Activated B cell treated with CpG ODN at 0.5 μM for 24 hours (primary cell): ENCODE data around the gene FNDC5. TPM values are rescaled to one million over a fixed set of nuclear protein-coding genes. Genes with fewer than 3 reads are reported as not detected.
"Not testable (repeated sequence)": the region's sequence is repeated elsewhere in the genome, so short reads cannot be mapped to it uniquely, and the experiment has no call there.

Source experiments
- ATAC-seq: fragments of 200-7000 bp; cut with Tn5 transposase; one replicate; pipeline ENCODE4 v1.10.0; 2021; ENCODE audit warnings: low read depth, mild to moderate bottlenecking, moderate library complexity
- CTCF ChIA-PET: fragments of 350-600 bp; sonication (Branson Sonifier 250); formaldehyde crosslinking; loops from one replicate; lab custom pipeline; 2021; ENCODE audit warnings: antibody characterized with exemption; lab: Charles Lee
- POLR2A ChIA-PET: fragments of 350-600 bp; sonication (Branson Sonifier 250); formaldehyde crosslinking; loops from one replicate; lab custom pipeline; 2021; ENCODE audit warnings: antibody characterized with exemption; lab: Charles Lee
- DNase-seq: peaks from one replicate; pipeline ENCODE4 v3.0.0; 2022
- H3K27ac Mint-ChIP-seq: one replicate; pipeline ENCODE4 v1.8.0; 2020; ENCODE audit warnings: mixed read lengths
- H3K27me3 Mint-ChIP-seq: one replicate; pipeline ENCODE4 v1.8.0; 2021; ENCODE audit warnings: mixed read lengths
- H3K36me3 Mint-ChIP-seq: one replicate; pipeline ENCODE4 v1.8.0; 2021; ENCODE audit warnings: low read depth, mixed read lengths
- H3K4me1 Mint-ChIP-seq: one replicate; pipeline ENCODE4 v1.8.0; 2021; ENCODE audit warnings: mixed read lengths
- H3K4me3 Mint-ChIP-seq: one replicate; pipeline ENCODE4 v1.8.0; 2020; ENCODE audit warnings: mild to moderate bottlenecking, mixed read lengths
- H3K9me3 Mint-ChIP-seq: one replicate; pipeline ENCODE4 v1.8.0; 2020; ENCODE audit warnings: mixed read lengths
- intact Hi-C: fragments of 100-400 bp; cut with micrococcal nuclease; formaldehyde crosslinking; loops from one replicate; pipeline ENCODE4 v1.15.1; 2024
- total RNA-seq: library from RNA; stranded (reverse); gene quantifications from 2 replicates; pipeline ENCODE4 v1.2.3, GENCODE V29; 2022
- TF ChIP-seq, protein P1 (sequence below): fragments of 200-600 bp; IDR thresholded peaks from one replicate; pipeline ENCODE4 v1.8.0; 2022; ENCODE audit warnings: antibody characterized with exemption, mild to moderate bottlenecking

Gene FNDC5
- total RNA-seq, 1 donor from 2014 or later: 0.55 TPM

DNA sequence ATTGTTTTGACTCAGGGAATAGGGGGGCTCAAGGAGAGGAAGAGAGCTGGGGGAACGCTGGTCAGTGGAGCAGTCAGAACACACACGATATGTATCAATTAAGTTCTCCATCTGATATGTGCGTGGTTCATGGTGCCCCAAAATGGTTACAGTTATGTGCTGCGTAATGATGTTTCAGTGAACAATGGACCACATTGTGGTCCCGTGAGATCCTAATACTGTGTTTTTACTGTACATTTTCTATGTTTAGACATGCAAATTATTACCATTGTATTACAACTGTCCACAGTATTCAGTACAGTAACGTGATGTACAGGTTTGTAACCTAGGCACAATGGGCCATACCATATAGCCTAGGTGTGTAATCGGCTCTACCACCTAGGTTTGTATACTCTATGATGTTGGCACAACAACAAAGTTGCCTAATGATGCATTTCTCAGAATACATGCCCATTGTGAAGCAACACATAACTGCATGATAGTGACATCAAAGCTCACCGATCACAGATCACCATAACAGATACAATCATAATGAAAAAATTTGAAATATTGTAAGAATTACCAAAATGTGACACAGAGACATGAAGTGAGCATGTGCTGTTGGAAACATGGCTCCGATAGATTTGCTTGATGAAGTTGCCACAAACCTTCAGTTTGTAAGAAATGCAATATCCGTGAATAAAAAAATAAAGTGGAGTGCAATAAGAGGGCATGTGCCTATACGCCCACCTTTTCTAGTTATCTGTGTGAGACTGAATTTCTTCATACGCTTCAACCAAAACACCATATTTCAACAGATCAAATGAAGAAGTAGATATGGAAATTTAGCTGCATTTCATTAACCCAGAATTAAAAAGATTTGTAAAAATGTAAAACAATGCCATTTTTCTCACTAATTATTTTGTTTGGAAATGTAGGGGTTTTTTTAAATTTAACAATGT lies 45.3 kb upstream of the FNDC5 start:
- Mint-ChIP-seq H3K4me1 (no peaks in the 10 kb centered on the region), H3K27me3 (peaks cover 30% of the 10 kb centered on the region), H3K4me3 (no peak overlapping the region), H3K27ac (no peak overlapping the region), H3K36me3 (no peaks in the 10 kb centered on the region), H3K9me3 (no peaks in the 10 kb centered on the region)
- no peak for DNase-seq
- ATAC-seq: no peak
- intact Hi-C loops: no loop called here
- POLR2A ChIA-PET: no interaction called here
- CTCF ChIA-PET: no interaction called here
- TF ChIP-seq, protein P1, sequence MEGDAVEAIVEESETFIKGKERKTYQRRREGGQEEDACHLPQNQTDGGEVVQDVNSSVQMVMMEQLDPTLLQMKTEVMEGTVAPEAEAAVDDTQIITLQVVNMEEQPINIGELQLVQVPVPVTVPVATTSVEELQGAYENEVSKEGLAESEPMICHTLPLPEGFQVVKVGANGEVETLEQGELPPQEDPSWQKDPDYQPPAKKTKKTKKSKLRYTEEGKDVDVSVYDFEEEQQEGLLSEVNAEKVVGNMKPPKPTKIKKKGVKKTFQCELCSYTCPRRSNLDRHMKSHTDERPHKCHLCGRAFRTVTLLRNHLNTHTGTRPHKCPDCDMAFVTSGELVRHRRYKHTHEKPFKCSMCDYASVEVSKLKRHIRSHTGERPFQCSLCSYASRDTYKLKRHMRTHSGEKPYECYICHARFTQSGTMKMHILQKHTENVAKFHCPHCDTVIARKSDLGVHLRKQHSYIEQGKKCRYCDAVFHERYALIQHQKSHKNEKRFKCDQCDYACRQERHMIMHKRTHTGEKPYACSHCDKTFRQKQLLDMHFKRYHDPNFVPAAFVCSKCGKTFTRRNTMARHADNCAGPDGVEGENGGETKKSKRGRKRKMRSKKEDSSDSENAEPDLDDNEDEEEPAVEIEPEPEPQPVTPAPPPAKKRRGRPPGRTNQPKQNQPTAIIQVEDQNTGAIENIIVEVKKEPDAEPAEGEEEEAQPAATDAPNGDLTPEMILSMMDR: no peak

DNA sequence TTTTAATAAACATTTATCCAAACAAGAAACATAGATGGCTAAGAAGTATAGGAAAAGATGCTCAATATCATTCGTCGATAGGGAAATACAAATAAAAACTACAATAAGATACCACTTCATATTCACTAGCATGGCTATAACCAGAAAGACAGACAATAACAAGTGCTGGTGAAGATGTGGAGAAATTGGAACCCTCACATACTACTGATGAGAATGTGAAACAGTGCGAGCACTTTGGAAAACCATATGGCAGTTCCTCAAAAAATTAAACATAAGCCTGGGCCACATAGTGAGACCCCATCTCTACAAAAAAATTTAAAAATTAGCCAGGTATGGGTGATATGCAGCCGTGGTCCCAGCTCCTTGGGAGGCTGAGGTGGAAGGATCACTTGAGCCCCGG lies 39.6 kb upstream of the FNDC5 start:
- Mint-ChIP-seq H3K9me3 (no peaks in the 10 kb centered on the region), H3K4me3 (no peak overlapping the region), H3K36me3 (no peaks in the 10 kb centered on the region), H3K4me1 (no peaks in the 10 kb centered on the region), H3K27ac (no peak overlapping the region), H3K27me3 (peaks cover 10% of the 10 kb centered on the region)
- intact Hi-C loops: no loop called here
- ATAC-seq (no peak), DNase-seq (no peak)
- TF ChIP-seq, protein P1: no peak
- POLR2A ChIA-PET: no interaction called here
- CTCF ChIA-PET: no interaction called here

DNA sequence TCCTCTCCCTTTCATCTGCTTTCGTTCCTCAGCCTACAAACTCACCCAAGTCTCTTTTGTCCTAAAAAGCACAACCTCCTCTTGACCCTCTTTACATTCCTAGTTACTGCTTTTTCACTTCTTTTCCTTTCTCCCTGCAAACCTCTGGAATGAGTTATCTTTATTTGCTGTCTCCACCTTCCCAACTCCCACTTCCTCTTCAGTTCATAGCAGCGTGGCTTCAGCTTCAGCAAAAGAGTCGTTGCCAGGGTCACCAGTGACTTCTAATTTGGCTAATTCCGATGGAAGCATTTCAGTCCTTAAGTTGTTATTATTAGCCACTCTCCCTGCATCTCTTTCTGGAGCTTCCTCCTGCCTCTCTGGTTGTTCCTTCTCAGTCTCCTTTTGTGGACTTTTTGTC lies 36.7 kb upstream of the FNDC5 start:
- Mint-ChIP-seq H3K4me1 (no peaks in the 10 kb centered on the region), H3K36me3 (no peaks in the 10 kb centered on the region), H3K27me3 (peaks cover 15% of the 10 kb centered on the region), H3K9me3 (no peaks in the 10 kb centered on the region), H3K4me3 (no peak overlapping the region), H3K27ac (no peak overlapping the region)
- TF ChIP-seq, protein P1: no peak
- CTCF ChIA-PET: no interaction called here
- POLR2A ChIA-PET: no interaction called here
- no peak for ATAC-seq
- DNase-seq: no peak
- intact Hi-C loops: no loop called here

DNA sequence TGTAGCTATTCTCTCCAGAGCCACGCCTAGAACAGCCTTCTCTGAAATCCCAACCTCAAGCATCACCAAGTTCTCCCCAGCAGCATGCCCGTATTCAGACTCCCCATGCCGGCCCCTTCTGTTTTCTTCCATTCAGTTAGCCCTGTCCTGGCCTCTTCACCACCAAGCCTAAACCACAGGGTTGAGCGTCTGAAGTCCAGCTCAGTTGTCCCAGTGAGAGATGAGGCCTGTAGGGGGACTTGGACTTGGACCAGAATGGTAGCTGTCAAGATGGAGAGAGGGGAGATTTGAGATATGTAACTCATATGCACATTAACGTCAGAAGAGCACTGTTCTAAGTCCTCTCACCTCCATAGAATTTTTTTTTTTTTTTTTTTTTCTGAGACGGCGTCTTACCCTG lies 35.9 kb upstream of the FNDC5 start:
- Mint-ChIP-seq H3K4me3 (no peak overlapping the region), H3K27me3 (peaks cover 20% of the 10 kb centered on the region), H3K27ac (no peak overlapping the region), H3K9me3 (no peaks in the 10 kb centered on the region), H3K4me1 (peaks cover 1% of the 10 kb centered on the region), H3K36me3 (no peaks in the 10 kb centered on the region)
- no peak for DNase-seq
- no peak for ATAC-seq
- ChIA-PET POLR2A (no interaction called here), CTCF (no interaction called here)
- intact Hi-C loops: no loop called here
- TF ChIP-seq, protein P1: no peak

DNA sequence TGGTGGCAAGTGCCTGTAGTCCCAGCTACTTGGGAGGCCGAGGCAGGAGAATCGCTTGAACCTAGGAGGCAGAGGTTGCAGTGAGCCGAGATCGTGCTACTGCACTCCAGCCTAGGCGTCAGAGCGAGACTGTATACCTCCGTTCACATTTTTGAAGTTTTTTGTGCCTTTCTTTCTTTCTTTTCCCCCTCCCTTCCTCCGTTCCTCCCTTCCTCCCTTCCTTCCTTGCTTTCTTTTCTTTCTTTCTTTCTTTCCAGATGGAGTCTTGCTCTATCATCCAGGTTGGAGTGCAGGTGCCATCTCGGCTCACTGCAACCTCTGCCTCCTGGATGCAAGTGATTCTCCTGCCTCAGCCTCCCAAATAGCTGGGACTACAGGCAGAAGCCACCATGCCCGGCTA lies 34.9 kb upstream of the FNDC5 start:
- DNase-seq, H3K4me3 Mint-ChIP-seq, ATAC-seq, H3K4me1 Mint-ChIP-seq, POLR2A ChIA-PET, intact Hi-C loops, H3K27ac Mint-ChIP-seq, H3K36me3 Mint-ChIP-seq, H3K9me3 Mint-ChIP-seq: not testable (repeated sequence)
- peaks cover 24% of the 10 kb centered on the region for H3K27me3 Mint-ChIP-seq
- CTCF ChIA-PET: interaction anchor here (0.6 kb wide), 1 partner anchor 96 kb away, joined by 4 read pairs; no protein-coding TSS in a partner anchor
